Measurements from ENCODE around the gene PCDHGB4. TPM values are rescaled to one million over a fixed set of nuclear protein-coding genes. Genes with fewer than 3 reads are reported as not detected.

The PCDHGB4 gene
- total and polyA plus RNA-seq, 2 of the 8 experiments (the other 6 are each of a cell fraction or from before 2014, with no cell fraction given): 8.0 to 9.1 TPM

GRCh38 chr5:141356950-141357349, 30.5 kb upstream of the PCDHGB4 start:
- H3K27me3 ChIP-seq (replicated peaks in 1 of 4; ENCODE audit: control insufficient read depth in 3 of 4, extremely low read depth in 1 of 4, insufficient read depth in 3 of 4, low read length in 3 of 4): no peaks in the 10 kb centered on the region
- no peaks in the 10 kb centered on the region for H3K79me2 ChIP-seq (ENCODE audit: control insufficient read depth in 1 of 2, insufficient read depth in 2 of 2, low read length in 2 of 2)
- no peak overlapping the region for H3K56ac ChIP-seq (replicated peaks; ENCODE audit: insufficient read length, low read depth, low read length)
- H2AFZ ChIP-seq (ENCODE audit: low read length): no peak overlapping the region
- no peak overlapping the region for H3K4me2 ChIP-seq (ENCODE audit: insufficient read depth in 1 of 2, low read depth in 2 of 2, low read length in 2 of 2)
- no peak overlapping the region for H3K23ac ChIP-seq (ENCODE audit: insufficient read length)
- no peak overlapping the region for H2AK5ac ChIP-seq (ENCODE audit: low read depth, low read length)
- FAIRE-seq (no peak), DNase-seq (ENCODE audit: low read depth in 1 of 2, low spot score in 2 of 2) (no peak)
- no peaks in the 10 kb centered on the region for H3K79me1 ChIP-seq (ENCODE audit: low read depth, low read length)
- H3K4me3 ChIP-seq (ENCODE audit: extremely low read depth in 1 of 4, insufficient read depth in 2 of 4, low read depth in 3 of 4, low read length in 4 of 4): no peak overlapping the region
- no peak overlapping the region for H3K9ac ChIP-seq (replicated peaks in 1 of 4; ENCODE audit: extremely low read depth in 1 of 4, low read depth in 3 of 4, low read length in 3 of 4)
- no peak overlapping the region for H3K27ac ChIP-seq (ENCODE audit: low read depth, low read length)
- H3K9me3 ChIP-seq (ENCODE audit: insufficient read depth in 2 of 2, low read depth in 1 of 2, low read length in 1 of 2): peaks cover 31 to 50% of the 10 kb centered on the region in 2 experiments
- H2BK5ac ChIP-seq (ENCODE audit: low read depth, low read length): no peak overlapping the region
- H2BK15ac ChIP-seq (ENCODE audit: low read length): no peak overlapping the region
- H4K8ac ChIP-seq (ENCODE audit: extremely low read depth, insufficient read depth, low read length): peak overlapping the region; percentile 5
- H4K20me1 ChIP-seq (replicated peaks in 1 of 2; ENCODE audit: control insufficient read depth in 1 of 2, insufficient read depth in 2 of 2, low read length in 2 of 2): no peaks in the 10 kb centered on the region
- no peak overlapping the region for H3K14ac ChIP-seq (ENCODE audit: insufficient read length)
- POLR2A ChIA-PET (ENCODE audit: partially characterized antibody): no interaction called here
- H4K5ac ChIP-seq (ENCODE audit: insufficient read length, low read depth, low read length): no peak overlapping the region
- H2BK12ac ChIP-seq (ENCODE audit: low read depth, low read length): no peak overlapping the region
- no peak overlapping the region for H2BK120ac ChIP-seq (replicated peaks; ENCODE audit: low read depth, low read length)
- no peaks in the 10 kb centered on the region for H3K23me2 ChIP-seq (ENCODE audit: low read depth, low read length)
- H3K18ac ChIP-seq (ENCODE audit: extremely low read depth, low read length): no peak overlapping the region
- H3K36me3 ChIP-seq (ENCODE audit: control insufficient read depth in 2 of 4, insufficient read depth in 4 of 4, low read length in 3 of 4): peaks cover 0 to 12% (median 2%) of the 10 kb centered on the region in 4 experiments; a peak in 3 of 8 replicates
- 93% methylated on average over 17 of the region's 19 CpGs; no CpG with 5 or more reads in 1 of the 2 experiments for WGBS, 2 experiments (ENCODE audit: extremely low coverage in 1 of 2, insufficient coverage in 1 of 2, insufficient read length in 1 of 2, insufficient replicate concordance in 2 of 2, low coverage in 1 of 2, low lambda C conversion rate in 2 of 2, missing lambda C conversion rate in 1 of 2)
- no peak overlapping the region for H2BK20ac ChIP-seq (ENCODE audit: low read length)
- no peak overlapping the region for H4K91ac ChIP-seq (replicated peaks; ENCODE audit: insufficient read length, low read length)
- CTCF ChIA-PET (ENCODE audit: partially characterized antibody): interaction anchor here (0.8 to 4.4 kb wide), 8 partner anchors 7 to 201 kb away, joined by 3 to 27 read pairs (median 14); partner anchors contain the start of genes PCDHB15, PCDHGA1, PCDHGA2 and PCDHGA5
- H3K4ac ChIP-seq (replicated peaks; ENCODE audit: insufficient read length, low read depth, low read length): no peak overlapping the region
- 0 out of 7 replicates have a peak, but pooled peaks cover 0 to 1% (median 0%) of the 10 kb centered on the region in 4 experiments for H3K4me1 ChIP-seq (replicated peaks in 1 of 4; ENCODE audit: control insufficient read depth in 3 of 4, insufficient read depth in 4 of 4, low read length in 3 of 4)

Measured in H1 (cell line).